Kidney (tissue), 14 donors: Measurements from ENCODE around the gene MGAT4A. TPM values are rescaled to one million over a fixed set of nuclear protein-coding genes. Genes with fewer than 3 reads are reported as not detected.

ENCODE experiments used
- DNase-seq, 5 donors: peaks; one replicate each; pipeline ENCODE4 v3.0.0-alpha.2; 2013 to 2020
- FAIRE-seq: peaks from 2 replicates; lab custom pipeline; 2012; peaks lifted over from hg19 to GRCh38; lab: Jason Lieb, UNC
- H3K27ac ChIP-seq, 2 donors: one replicate each; pipeline ENCODE4 v1.7.0; 2013; ENCODE audit warnings: low read depth in 2 of 2, low read length in 2 of 2, inconsistent platforms in 1 of 2
- H3K27me3 ChIP-seq: one replicate; pipeline ENCODE4 v1.7.1; 2013; ENCODE audit warnings: low read length, inconsistent platforms; ENCODE audit not compliant: control insufficient read depth, insufficient read depth
- H3K36me3 ChIP-seq, 3 donors: one replicate each; pipeline versions ENCODE4 v1.7.0 to v1.7.1; 2013; ENCODE audit warnings: low read length in 3 of 3, control low read depth in 1 of 3, inconsistent platforms in 1 of 3; ENCODE audit not compliant: insufficient read depth in 3 of 3, control insufficient read depth in 2 of 3
- H3K4me1 ChIP-seq, 3 donors: one replicate each; pipeline versions ENCODE4 v1.7.0 to v1.7.1; 2013; ENCODE audit warnings: low read length in 3 of 3, inconsistent platforms in 1 of 3, low read depth in 1 of 3; ENCODE audit not compliant: control insufficient read depth in 2 of 3, insufficient read depth in 2 of 3
- H3K4me3 ChIP-seq, 3 donors: one replicate each; pipeline versions ENCODE4 v1.7.0 to v1.8.1; 2013; ENCODE audit warnings: low read length in 3 of 3, control low read depth in 1 of 3, inconsistent platforms in 1 of 3
- H3K9ac ChIP-seq, 3 donors: one replicate each; pipeline versions ENCODE4 v1.7.0 to v1.7.1; 2013; ENCODE audit warnings: low read length in 3 of 3, control low read depth in 1 of 3, inconsistent platforms in 1 of 3
- H3K9me3 ChIP-seq, 3 donors: one replicate each; pipeline versions ENCODE4 v1.7.0 to v1.7.1; 2013; ENCODE audit warnings: low read length in 3 of 3, control low read depth in 1 of 3, inconsistent platforms in 1 of 3; ENCODE audit not compliant: control insufficient read depth in 2 of 3, insufficient read depth in 1 of 3
- intact Hi-C: fragments of 100-400 bp; cut with DNase I; formaldehyde crosslinking; loops from one replicate; pipeline ENCODE4 v1.11.1; 2022
- polyA plus RNA-seq: library from polyadenylated mRNA; stranded (reverse); fragments of 350-450 nt; fragmentation: Illumina TruSeq; extraction: RNeasy Lipid Tissue Mini Kit (QIAGEN cat#74804); gene quantifications from one replicate; pipeline ENCODE4 v1.2.3, GENCODE V29; 2014; ENCODE audit warnings: low read depth, low replicate concordance; ENCODE audit not compliant: insufficient read depth
- total RNA-seq: library from RNA; stranded (reverse); fragmentation: NEBNext Ultra II Directional; extraction: Animal tissue kit (Norgen Biotek cat#: 25700); gene quantifications from one replicate; pipeline ENCODE4 v1.2.1, GENCODE V29; 2021
- TF ChIP-seq, protein P1 (sequence below): IDR thresholded peaks from 3 replicates; pipeline ENCODE4 v1.5.1; 2012; ENCODE audit warnings: mild to moderate bottlenecking, moderate library complexity, borderline replicate concordance; ENCODE audit not compliant: insufficient read depth; ENCODE audit errors: extremely low read depth
- donor health status: control.
- donor health status: control.
- donor health status: control.
- donor health status: control.
- donor health status: control.
- donor health status: DM: yes; HTN: yes; CAD: no.
- donor health status: Normal renal cell carcinoma (clear cell type).

MGAT4A gene
- total and polyA plus RNA-seq, 2 donors from 2014 or later, result 23.5 to 101 TPM

DNA sequence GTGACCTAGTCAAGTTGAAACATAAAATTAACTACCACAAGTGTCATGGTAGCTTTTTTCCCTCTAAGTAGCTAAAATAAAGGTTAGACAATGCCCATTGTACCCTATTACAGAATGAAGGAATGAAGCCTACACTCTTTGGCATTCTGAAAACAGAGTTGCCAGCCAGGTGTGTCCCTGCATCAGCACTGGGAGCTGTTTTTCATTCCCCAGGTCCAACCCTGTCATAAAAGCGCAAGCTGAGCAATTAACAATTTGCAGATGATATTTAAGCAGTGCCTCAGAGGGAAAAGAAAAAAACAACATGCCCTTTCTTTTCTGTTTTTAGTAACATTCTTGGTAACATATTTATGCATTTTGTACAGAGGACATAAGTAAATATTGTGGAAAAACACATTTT lies 46.8 kb upstream of the MGAT4A start:
- H3K4me3 ChIP-seq, result no peak overlapping the region
- H3K27ac ChIP-seq, result no peak overlapping the region
- FAIRE-seq (no peak), DNase-seq (no peak)
- intact Hi-C loops, result no loop called here
- H3K4me1 ChIP-seq, result no peaks in the 10 kb centered on the region
- no peaks in the 10 kb centered on the region for H3K36me3 ChIP-seq
- no peaks in the 10 kb centered on the region for H3K27me3 ChIP-seq
- peaks cover 0 to 3% (median 0%) of the 10 kb centered on the region in 3 donors for H3K9me3 ChIP-seq
- TF ChIP-seq, protein P1, sequence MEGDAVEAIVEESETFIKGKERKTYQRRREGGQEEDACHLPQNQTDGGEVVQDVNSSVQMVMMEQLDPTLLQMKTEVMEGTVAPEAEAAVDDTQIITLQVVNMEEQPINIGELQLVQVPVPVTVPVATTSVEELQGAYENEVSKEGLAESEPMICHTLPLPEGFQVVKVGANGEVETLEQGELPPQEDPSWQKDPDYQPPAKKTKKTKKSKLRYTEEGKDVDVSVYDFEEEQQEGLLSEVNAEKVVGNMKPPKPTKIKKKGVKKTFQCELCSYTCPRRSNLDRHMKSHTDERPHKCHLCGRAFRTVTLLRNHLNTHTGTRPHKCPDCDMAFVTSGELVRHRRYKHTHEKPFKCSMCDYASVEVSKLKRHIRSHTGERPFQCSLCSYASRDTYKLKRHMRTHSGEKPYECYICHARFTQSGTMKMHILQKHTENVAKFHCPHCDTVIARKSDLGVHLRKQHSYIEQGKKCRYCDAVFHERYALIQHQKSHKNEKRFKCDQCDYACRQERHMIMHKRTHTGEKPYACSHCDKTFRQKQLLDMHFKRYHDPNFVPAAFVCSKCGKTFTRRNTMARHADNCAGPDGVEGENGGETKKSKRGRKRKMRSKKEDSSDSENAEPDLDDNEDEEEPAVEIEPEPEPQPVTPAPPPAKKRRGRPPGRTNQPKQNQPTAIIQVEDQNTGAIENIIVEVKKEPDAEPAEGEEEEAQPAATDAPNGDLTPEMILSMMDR, result no peak
- no peak overlapping the region for H3K9ac ChIP-seq

- FAIRE-seq (no peak), DNase-seq (no peak)
- no peaks in the 10 kb centered on the region for H3K36me3 ChIP-seq
- no peaks in the 10 kb centered on the region for H3K27me3 ChIP-seq
- no peaks in the 10 kb centered on the region for H3K4me1 ChIP-seq
- intact Hi-C loops, result no loop called here
- peaks cover 0 to 3% (median 0%) of the 10 kb centered on the region in 3 donors for H3K9me3 ChIP-seq
- no peak overlapping the region for H3K4me3 ChIP-seq
- H3K9ac ChIP-seq, result no peak overlapping the region
- H3K27ac ChIP-seq, result no peak overlapping the region
- TF ChIP-seq, protein P1, result no peak
Observed at GRCh38 chr2:98777076-98777475, 46.1 kb upstream of the MGAT4A start.

GRCh38 chr2:98776136-98776535 lies 45.2 kb upstream of the MGAT4A start:
- intact Hi-C loops, result no loop called here
- Histone ChIP-seq H3K4me3 (no peak overlapping the region), H3K9ac (no peak overlapping the region), H3K27ac (no peak overlapping the region), H3K27me3 (no peaks in the 10 kb centered on the region), H3K4me1 (no peaks in the 10 kb centered on the region), H3K9me3 (no peaks in the 10 kb centered on the region), H3K36me3 (no peaks in the 10 kb centered on the region)
- DNase-seq (no peak), FAIRE-seq (no peak)
- TF ChIP-seq, protein P1, result no peak
